EH (cell line): ENCODE measurements around the gene TRIM29.
"Not testable (repeated sequence)": the region's sequence is repeated elsewhere in the genome, so short reads cannot be mapped to it uniquely, and the experiment has no call there.

ENCODE experiments used
- DNase-seq: peaks from one replicate; pipeline ENCODE4 v3.0.0-alpha.2; 2015; ENCODE audit warnings: low read depth

Gene TRIM29

GRCh38 chr11:120172054-120172911, 34.4 kb upstream of the TRIM29 start:
- peak; percentile 72 for DNase-seq

- no peak for DNase-seq
Measured at GRCh38 chr11:120170741-120171261, 32.9 kb upstream of the TRIM29 start.

- DNase-seq: no peak
Measured at GRCh38 chr11:120169981-120170698, 32.2 kb upstream of the TRIM29 start.

- peak; percentile 69 for DNase-seq
Measured at GRCh38 chr11:120168960-120169681, 31.2 kb upstream of the TRIM29 start.

- no peak for DNase-seq
Measured at GRCh38 chr11:120168108-120168959, 30.4 kb upstream of the TRIM29 start.

GRCh38 chr11:120167659-120168058, 29.7 kb upstream of the TRIM29 start:
- no peak for DNase-seq

- no peak for DNase-seq
Measured at GRCh38 chr11:120160436-120160835, 22.5 kb upstream of the TRIM29 start.

GRCh38 chr11:120153221-120153620, 15.3 kb upstream of the TRIM29 start:
- DNase-seq: no peak

- DNase-seq: peak; percentile 12
Measured at GRCh38 chr11:120151536-120151935, 13.6 kb upstream of the TRIM29 start.

GRCh38 chr11:120149246-120149645, 11.3 kb upstream of the TRIM29 start:
- no peak for DNase-seq

- DNase-seq: no peak
Measured at GRCh38 chr11:120147950-120148270, 10.0 kb upstream of the TRIM29 start.

- no peak for DNase-seq
Measured at GRCh38 chr11:120147094-120147949, 9.4 kb upstream of the TRIM29 start.

GRCh38 chr11:120146413-120147093, 8.6 kb upstream of the TRIM29 start:
- DNase-seq: no peak

- DNase-seq: no peak
Measured at GRCh38 chr11:120144501-120144900, 6.6 kb upstream of the TRIM29 start.

- not testable (repeated sequence) for DNase-seq
Measured at GRCh38 chr11:120143472-120143871, 5.6 kb upstream of the TRIM29 start.

- no peak for DNase-seq
Measured at GRCh38 chr11:120142441-120143100, 4.7 kb upstream of the TRIM29 start.

GRCh38 chr11:120141768-120142423, 4.0 kb upstream of the TRIM29 start:
- DNase-seq: no peak

- no peak for DNase-seq
Measured at GRCh38 chr11:120141113-120141767, 3.3 kb upstream of the TRIM29 start.
